ENCODE measurements around the gene FBXL7. TPM values are rescaled to one million over a fixed set of nuclear protein-coding genes. Genes with fewer than 3 reads are reported as not detected.

The FBXL7 gene
- total and polyA plus RNA-seq, 8 donors, result 0.35 to 2.4 (median 1.2) TPM

GRCh38 chr5:15936505-15937245 lies 436.7 kb downstream of the FBXL7 start:
- WGBS, 2 donors, result 89 to 93% methylated on average over 60 of the region's 60 CpGs
- DNase-seq (peak in 2 of 6 donors; percentile 19 to 55), ATAC-seq (no peak), FAIRE-seq (no peak)
- H3K27ac ChIP-seq, result no peak overlapping the region
- H3K27me3 ChIP-seq, result no peaks in the 10 kb centered on the region
- no peak for TF ChIP-seq CTCF (IDR thresholded peaks at IDR 0.05)
- intact Hi-C loops (cut with DNase I), result no loop called here
- no peak overlapping the region for H3K4me3 ChIP-seq
- H3K36me3 ChIP-seq, result no peaks in the 10 kb centered on the region
- H3K9me3 ChIP-seq, result no peaks in the 10 kb centered on the region
- no peaks in the 10 kb centered on the region for H3K4me1 ChIP-seq

DNA sequence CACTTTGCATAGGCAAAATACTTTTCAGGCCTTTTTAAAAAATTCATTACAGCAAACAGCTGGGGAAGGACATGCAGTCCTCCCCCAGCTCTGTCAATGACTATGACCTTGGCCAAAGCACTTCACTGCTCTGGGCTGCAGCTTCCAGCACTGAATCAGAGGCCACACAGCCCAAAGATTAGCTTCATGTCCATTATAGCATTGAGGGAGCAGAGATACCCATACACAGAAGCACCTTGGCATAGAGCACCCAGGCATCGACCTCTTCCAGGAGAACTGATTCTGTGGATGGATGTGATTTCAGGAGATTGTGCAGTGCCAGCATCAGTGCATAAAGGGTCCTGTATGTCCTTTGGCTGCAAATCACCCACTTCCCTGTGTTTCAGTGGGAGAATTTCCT lies 437.7 kb downstream of the FBXL7 start:
- Histone ChIP-seq H3K4me1 (no peaks in the 10 kb centered on the region), H3K36me3 (no peaks in the 10 kb centered on the region), H3K27ac (no peak overlapping the region), H3K9me3 (no peaks in the 10 kb centered on the region), H3K4me3 (no peak overlapping the region), H3K27me3 (no peaks in the 10 kb centered on the region)
- FAIRE-seq (no peak), DNase-seq (no peak), ATAC-seq (no peak)
- WGBS, 2 donors, result 56 to 72% methylated on average over 1 of the region's 1 CpG
- no peak for TF ChIP-seq CTCF (IDR thresholded peaks at IDR 0.05)
- intact Hi-C loops (cut with DNase I), result no loop called here

DNA sequence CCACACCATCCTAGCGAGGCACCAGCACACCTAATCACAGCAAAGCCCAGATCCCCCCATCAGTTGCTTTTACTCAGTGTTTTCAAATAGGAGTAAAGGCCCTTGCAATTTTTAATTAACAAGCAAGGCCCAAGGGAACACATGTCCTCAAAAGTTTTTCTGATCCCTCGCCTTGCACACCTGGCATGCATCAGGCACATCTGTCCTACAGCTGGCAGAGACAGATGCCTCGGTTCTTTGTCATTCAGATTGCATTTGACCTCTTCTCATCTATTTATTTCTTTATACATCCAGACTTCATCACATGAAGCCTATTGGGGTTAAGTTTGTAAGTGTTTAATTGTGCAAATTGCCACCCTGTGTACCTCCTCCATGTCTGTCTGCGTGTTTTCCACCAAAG lies 438.2 kb downstream of the FBXL7 start:
- TF ChIP-seq CTCF (IDR thresholded peaks at IDR 0.05), result no peak
- no peaks in the 10 kb centered on the region for H3K27me3 ChIP-seq
- ATAC-seq (no peak), DNase-seq (no peak), FAIRE-seq (no peak)
- H3K4me1 ChIP-seq, result no peaks in the 10 kb centered on the region
- no peak overlapping the region for H3K4me3 ChIP-seq
- 47 to 72% methylated on average over 4 of the region's 4 CpGs for WGBS, 2 donors
- intact Hi-C loops (cut with DNase I), result no loop called here
- H3K27ac ChIP-seq, result no peak overlapping the region
- no peaks in the 10 kb centered on the region for H3K36me3 ChIP-seq
- no peaks in the 10 kb centered on the region for H3K9me3 ChIP-seq

DNA sequence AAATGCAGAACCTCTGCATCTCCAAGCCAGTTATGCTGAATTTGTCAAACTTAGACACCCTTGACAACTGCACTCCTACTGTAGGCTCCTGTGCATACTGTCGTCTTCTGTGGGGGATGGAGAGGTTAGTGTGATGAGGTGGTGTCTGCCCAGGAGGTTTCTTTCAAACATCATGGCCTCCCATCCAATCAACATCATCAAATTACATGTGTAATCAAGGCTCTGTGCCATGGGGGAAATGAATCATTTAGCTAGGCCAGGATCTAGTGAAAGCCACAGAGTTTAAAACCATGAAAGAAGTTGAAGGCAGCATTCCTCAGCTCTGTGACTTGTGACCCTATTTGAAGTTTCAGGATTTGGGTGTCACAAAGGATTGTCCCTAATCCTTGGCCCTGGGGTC lies 439.0 kb downstream of the FBXL7 start:
- FAIRE-seq, result no peak

More for the DNA sequence above, 439.0 kb downstream of the FBXL7 start:
- H3K36me3 ChIP-seq, result no peaks in the 10 kb centered on the region
- TF ChIP-seq CTCF (IDR thresholded peaks at IDR 0.05), result no peak
- DNase-seq (no peak), ATAC-seq (no peak)
- 48 to 51% methylated on average over 1 of the region's 1 CpG for WGBS, 2 donors
- H3K27me3 ChIP-seq, result no peaks in the 10 kb centered on the region
- no peak overlapping the region for H3K27ac ChIP-seq
- H3K9me3 ChIP-seq, result no peaks in the 10 kb centered on the region
- intact Hi-C loops (cut with DNase I), result no loop called here
- no peak overlapping the region for H3K4me3 ChIP-seq
- no peaks in the 10 kb centered on the region for H3K4me1 ChIP-seq
